ENCODE measurements around the gene LAMC1. TPM values are rescaled to one million over a fixed set of nuclear protein-coding genes. Genes with fewer than 3 reads are reported as not detected.

Gene LAMC1
- total RNA-seq, 4 donors from 2014 or later, result 58.3 to 124 (median 77.6) TPM

- Histone ChIP-seq H3K4me1 (peaks cover 20% of the 10 kb centered on the region), H3K27me3 (no peaks in the 10 kb centered on the region), H3K36me3 (peaks cover 4% of the 10 kb centered on the region), H3K27ac (no peak overlapping the region), H3K9me3 (no peaks in the 10 kb centered on the region), H3K4me3 (no peak overlapping the region)
- TF ChIP-seq POLR2AphosphoS5 (IDR thresholded peaks at IDR 0.05) (no peak), EP300 (IDR thresholded peaks at IDR 0.05) (no peak), POLR2A (IDR thresholded peaks at IDR 0.05) (no peak), CTCF (IDR thresholded peaks at IDR 0.05) (no peak)
- DNase-seq (ENCODE audit: low spot score in 2 of 2), result no peak
- 90% methylated on average over 4 of the region's 4 CpGs for WGBS
Observed at GRCh38 chr1:183101081-183101480, 77.9 kb downstream of the LAMC1 start.

- Histone ChIP-seq H3K27ac (no peak overlapping the region), H3K9me3 (no peaks in the 10 kb centered on the region), H3K27me3 (no peaks in the 10 kb centered on the region), H3K4me3 (no peak overlapping the region), H3K4me1 (peaks cover 15% of the 10 kb centered on the region), H3K36me3 (peaks cover 4% of the 10 kb centered on the region)
- 73% methylated on average over 7 of the region's 8 CpGs for WGBS
- TF ChIP-seq EP300 (IDR thresholded peaks at IDR 0.05) (no peak), POLR2A (IDR thresholded peaks at IDR 0.05) (no peak), CTCF (IDR thresholded peaks at IDR 0.05) (no peak), POLR2AphosphoS5 (IDR thresholded peaks at IDR 0.05) (no peak)
- no peak for DNase-seq (ENCODE audit: low spot score in 2 of 2)
Observed at GRCh38 chr1:183101841-183102276, 78.6 kb downstream of the LAMC1 start.

- no peak overlapping the region for H3K27ac ChIP-seq
- WGBS, result 84% methylated on average over 11 of the region's 11 CpGs
Observed at GRCh38 chr1:183103147-183103546, 79.9 kb downstream of the LAMC1 start.

GRCh38 chr1:183103577-183103976 lies 80.4 kb downstream of the LAMC1 start:
- 81% methylated on average over 4 of the region's 4 CpGs for WGBS
- no peaks in the 10 kb centered on the region for H3K9me3 ChIP-seq
- TF ChIP-seq POLR2AphosphoS5 (IDR thresholded peaks at IDR 0.05) (no peak), CTCF (IDR thresholded peaks at IDR 0.05) (no peak), EP300 (IDR thresholded peaks at IDR 0.05) (no peak), POLR2A (IDR thresholded peaks at IDR 0.05) (no peak)
- H3K4me1 ChIP-seq, result no peaks in the 10 kb centered on the region
- H3K36me3 ChIP-seq, result peaks cover 8% of the 10 kb centered on the region
- no peak overlapping the region for H3K4me3 ChIP-seq
- no peaks in the 10 kb centered on the region for H3K27me3 ChIP-seq
- no peak for DNase-seq (ENCODE audit: low spot score in 2 of 2)
- no peak overlapping the region for H3K27ac ChIP-seq

More at GRCh38 chr1:183103147-183103546, 79.9 kb downstream of the LAMC1 start:
- no peak for DNase-seq (ENCODE audit: low spot score in 2 of 2)
- Histone ChIP-seq H3K4me1 (peaks cover 3% of the 10 kb centered on the region), H3K4me3 (no peak overlapping the region), H3K36me3 (peaks cover 4% of the 10 kb centered on the region), H3K9me3 (no peaks in the 10 kb centered on the region), H3K27me3 (no peaks in the 10 kb centered on the region)
- TF ChIP-seq EP300 (IDR thresholded peaks at IDR 0.05), result no peak
- no peak for TF ChIP-seq POLR2A (IDR thresholded peaks at IDR 0.05)
- TF ChIP-seq POLR2AphosphoS5 (IDR thresholded peaks at IDR 0.05), result no peak
- TF ChIP-seq CTCF (IDR thresholded peaks at IDR 0.05), result no peak

GRCh38 chr1:183105449-183105848 lies 82.2 kb downstream of the LAMC1 start:
- H3K4me1 ChIP-seq, result no peaks in the 10 kb centered on the region
- H3K27ac ChIP-seq, result no peak overlapping the region
- DNase-seq (ENCODE audit: low spot score in 2 of 2), result no peak
- TF ChIP-seq POLR2A (IDR thresholded peaks at IDR 0.05), result no peak
- TF ChIP-seq EP300 (IDR thresholded peaks at IDR 0.05), result no peak
- no peak for TF ChIP-seq POLR2AphosphoS5 (IDR thresholded peaks at IDR 0.05)
- no peak for TF ChIP-seq CTCF (IDR thresholded peaks at IDR 0.05)
- no peaks in the 10 kb centered on the region for H3K27me3 ChIP-seq
- 84% methylated on average over 3 of the region's 3 CpGs for WGBS
- H3K36me3 ChIP-seq, result peaks cover 14% of the 10 kb centered on the region
- H3K9me3 ChIP-seq, result no peaks in the 10 kb centered on the region
- H3K4me3 ChIP-seq, result no peak overlapping the region
